ENCODE data around the gene NAGLU.

NAGLU gene

DNA sequence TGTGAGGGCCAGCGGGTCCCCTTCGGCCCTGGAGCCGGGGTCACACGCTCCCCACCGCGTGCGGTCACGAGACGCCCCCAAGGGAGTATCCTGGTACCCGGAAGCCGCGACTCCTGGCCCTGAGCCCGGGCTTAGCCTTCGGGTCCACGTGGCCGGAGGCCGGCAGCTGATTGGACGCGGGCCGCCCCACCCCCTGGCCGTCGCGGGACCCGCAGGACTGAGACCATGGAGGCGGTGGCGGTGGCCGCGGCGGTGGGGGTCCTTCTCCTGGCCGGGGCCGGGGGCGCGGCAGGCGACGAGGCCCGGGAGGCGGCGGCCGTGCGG lies at the start of gene NAGLU:
NAGLU (plus strand) TSS at position 194 of the 324 bp plus-strand sequence; CDS start at position 226, 32 bp downstream.
- peak; percentile 66 for DNase-seq

DNA sequence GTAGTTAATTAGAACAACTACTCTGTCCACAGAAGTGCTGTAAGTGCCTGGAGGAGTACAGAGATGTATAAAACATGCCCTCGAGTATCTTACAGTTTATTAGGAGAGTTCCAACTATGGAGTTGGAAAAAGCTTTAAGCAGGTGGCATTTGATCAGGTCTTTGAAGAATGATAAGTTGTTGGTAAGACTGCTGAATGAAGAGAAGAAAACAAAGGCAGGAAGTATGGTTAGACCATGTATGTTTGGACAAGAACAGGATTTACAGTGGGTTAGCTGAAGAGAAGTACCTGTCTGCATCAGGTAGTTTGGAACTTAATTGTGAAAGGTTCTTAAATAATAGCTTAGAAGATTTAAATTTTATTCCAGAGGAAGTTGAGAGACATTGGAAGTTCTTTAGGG lies 48.0 kb upstream of the NAGLU start:
- DNase-seq, result no peak

DNA sequence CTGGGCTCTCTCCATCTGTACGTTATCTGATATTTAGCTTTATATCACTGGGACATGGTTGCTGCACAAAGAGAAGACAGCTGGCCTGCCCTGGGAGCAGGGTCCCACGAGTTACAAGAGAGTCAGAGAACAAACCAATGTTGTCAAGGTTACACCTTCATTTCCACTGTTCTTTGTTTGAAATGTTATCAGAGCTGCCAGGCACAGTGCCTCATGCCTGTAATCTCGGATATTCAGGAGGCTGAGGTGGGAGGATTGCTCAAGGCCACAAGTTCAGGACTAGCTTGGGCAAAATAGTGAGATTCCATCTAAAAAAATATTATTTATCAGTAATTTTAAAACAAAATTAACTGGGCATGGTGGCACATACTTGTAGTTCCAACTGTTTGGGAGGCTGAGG lies 42.7 kb upstream of the NAGLU start:
- DNase-seq, result no peak

DNA sequence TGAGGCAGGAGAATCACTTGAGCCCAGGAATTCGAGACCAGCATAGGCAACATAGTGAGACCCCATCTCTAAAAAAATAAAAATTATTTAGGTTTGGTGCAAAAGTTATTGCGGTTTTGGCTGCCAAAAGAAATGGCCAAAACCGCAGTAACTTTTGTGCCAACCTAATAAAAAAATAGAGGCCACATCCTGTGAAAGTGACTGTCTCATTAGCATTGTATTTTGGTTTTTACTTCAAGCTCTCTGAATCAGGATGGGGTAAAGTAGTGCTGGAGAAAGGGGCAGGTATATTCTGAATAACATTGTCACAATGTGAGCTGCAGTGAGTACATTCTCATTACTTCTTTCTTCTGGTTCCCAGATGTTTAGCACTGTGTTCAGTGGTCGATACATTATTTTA lies 41.4 kb upstream of the NAGLU start:
- DNase-seq, result no peak

DNA sequence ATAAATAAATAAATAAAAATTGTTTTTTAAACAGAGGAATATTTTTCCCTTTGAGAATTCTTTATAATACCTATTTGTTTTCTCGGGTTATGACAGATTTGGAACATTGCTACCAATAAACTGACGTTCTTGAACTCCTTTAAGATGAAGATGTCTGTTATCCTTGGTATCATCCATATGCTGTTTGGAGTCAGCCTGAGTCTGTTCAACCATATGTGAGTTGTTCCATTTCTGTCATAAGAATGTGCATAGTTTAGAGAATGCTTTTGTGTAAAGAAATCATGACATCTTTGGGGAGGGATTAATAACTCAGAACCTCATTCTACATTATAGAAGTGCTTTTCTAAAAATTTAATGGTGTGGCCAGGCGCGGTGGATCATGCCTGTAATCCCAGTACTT lies 37.2 kb upstream of the NAGLU start:
- DNase-seq, result no peak

DNA sequence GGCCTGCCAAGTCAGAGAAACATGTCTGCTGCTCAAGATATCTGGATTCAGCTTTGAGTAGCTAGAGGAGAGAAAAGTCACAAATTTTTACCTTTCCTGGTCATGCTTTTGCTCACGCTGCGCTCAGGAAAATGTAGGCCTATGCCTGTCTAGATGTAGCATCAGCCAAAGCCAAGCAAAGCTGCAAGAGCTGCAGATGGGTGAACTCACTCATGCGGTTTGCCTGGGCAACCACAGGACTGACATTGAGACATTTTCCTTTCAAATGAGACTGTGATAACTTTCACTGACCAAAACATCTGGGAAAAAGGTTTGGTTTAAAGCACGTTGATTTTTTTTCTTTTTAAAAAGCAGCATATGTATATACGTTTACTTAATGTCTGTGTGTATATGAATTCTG lies 34.0 kb upstream of the NAGLU start:
- no peak for DNase-seq

DNA sequence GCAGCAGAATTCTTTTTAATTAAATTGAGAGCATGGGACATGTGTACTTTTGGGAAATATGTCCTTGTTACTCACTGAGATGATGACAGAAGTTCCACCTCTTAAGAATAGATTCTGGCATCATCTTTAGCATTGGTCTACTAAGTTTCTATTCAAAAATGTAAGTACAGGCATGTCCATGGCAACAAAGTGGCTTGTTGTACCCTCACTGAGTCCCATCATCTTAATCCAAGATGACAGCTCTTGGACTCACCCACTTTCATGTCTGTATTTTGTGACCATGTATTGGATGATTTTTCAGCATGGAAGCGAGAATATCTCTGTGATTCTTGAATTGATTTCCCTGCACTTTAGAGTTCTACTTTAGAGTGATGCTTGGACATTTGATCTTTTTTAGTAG lies 33.1 kb upstream of the NAGLU start:
- no peak for DNase-seq

DNA sequence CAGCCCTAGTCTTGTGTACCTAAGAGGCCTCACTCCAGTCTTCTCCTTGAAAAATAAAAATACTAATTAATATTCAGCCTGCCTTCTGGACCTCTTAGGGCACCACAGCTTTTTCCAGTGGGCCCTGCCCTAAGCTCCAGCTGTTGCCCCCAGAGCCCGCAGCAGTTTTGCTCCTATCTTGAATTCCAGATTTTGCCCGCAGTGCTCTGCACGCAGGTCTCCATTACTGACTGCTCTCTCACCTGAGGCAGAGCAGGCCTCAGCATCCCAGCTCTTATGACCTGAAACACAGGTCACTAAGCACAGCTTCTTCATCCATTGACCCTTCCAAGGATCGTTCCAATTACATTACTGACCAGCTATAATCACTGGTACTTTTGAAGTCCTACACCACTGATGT lies 28.4 kb upstream of the NAGLU start:
- no peak for DNase-seq

DNA sequence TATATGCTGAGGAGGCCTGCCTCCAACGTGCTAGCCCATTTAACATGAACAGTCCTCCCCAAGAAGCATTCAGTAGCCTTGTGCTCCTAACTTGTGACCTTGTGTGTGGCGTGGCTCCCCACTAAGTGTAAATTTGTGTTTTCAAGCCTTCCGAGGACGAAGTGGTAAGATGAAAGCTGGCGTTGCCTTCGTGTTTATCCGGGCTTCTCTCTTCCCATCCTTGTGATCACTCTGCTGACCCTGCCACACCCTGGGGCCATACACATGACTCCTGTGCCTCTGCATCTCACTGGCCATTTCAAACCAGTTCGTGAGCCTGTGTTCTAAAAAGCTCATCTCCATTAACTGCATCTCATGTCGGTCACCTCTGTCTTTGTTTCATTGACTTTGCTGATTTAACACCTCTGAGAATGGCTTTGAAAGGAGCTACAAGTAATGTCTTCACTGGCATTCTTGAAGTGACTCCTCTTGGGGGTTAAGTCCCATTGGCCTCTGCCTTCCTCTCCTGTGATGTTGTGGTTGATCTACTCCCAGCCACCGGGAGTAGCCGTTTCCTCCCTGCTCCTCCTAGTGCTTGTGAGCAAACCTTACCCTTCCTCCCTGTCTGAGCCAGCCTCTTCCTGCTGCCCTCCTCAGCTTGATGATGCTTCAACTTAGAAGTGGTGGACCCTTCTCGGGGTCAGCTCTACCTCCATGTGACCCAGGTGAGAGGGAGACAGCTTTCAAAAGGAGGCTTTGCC lies 27.4 kb upstream of the NAGLU start:
- DNase-seq, result no peak

DNA sequence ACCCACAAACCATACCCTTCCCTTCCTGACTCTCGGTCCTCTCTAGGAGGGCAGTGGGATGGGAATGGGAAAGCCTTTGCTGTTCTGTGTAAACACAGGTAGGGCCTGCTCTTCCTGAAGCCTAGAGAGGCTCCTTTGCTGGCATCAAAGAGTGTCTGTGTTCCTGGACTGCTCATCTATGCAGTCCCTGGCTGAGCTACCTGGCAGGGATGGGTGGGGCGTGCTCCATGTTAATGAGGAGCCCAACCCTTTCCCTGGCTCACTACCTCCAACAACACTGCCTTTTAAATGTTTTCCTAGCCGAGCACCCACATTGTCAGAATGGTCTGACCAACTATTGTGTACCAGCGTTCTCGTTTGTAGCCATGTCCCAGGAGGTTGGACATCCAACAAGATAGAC lies 26.6 kb upstream of the NAGLU start:
- DNase-seq, result no peak

DNA sequence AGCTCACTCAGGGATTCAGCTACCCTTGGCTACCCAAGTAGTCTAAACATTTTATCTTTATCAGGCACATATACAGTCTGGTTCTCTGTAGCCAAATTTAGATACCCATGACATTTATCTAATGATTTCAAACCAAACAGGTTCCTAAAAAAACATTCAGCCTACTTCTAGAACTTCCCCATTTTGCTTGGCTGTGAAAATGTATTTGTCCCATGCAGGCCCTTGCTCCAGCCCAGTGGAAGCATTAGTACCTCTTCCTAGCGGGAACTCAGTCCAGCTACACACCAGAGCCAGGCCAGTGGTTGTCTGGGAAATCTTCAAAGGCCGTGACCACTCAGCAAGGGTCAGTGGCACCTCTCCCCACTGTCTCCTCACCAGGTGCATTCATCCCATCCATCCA lies 26.2 kb upstream of the NAGLU start:
- DNase-seq, result no peak

DNA sequence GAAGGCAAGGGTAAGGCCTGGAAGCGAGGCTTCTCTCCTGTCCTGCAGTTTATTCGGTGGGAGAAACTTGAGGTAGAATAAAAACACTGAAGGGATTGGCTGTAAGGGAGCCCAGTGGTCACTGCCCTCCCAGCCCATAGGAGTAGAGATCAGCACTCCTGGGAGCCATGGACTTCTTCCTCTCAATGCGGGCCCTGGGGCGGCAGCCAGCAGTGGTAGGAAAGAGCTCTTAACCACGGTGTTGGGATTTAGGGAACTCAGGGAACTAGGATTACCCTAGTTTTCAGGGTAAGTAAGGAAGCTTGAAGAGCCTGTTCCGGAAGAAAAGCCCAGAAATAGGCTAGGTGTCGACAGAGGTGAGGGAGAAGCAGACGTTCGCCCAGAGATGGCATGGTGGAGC lies 23.8 kb upstream of the NAGLU start:
- no peak for DNase-seq

DNA sequence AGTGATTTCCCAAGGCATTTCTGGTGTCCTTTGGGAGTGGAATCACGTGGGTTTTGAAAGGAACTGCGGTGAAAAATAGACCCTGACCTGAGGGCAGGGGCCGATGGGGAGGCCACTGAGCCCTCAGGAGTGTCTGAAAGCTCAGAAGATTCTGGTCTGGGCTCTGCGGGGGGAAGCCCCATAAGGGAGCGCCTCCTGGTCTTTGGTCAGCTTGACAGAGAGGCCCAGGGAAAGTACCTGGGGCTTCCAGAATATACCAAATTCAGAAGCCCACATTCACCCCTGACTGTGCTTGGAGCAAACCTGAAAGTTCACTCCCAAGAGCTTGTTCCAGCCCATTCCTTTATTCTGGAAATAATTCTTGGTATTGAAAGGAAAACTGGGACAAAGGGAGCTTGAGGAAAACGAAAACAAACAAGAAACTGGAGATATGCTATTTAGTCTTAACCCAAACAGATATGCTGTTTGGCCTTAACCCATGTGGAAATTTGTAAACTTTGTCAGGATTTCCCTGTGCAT lies 23.2 kb upstream of the NAGLU start:
- DNase-seq, result no peak

DNA sequence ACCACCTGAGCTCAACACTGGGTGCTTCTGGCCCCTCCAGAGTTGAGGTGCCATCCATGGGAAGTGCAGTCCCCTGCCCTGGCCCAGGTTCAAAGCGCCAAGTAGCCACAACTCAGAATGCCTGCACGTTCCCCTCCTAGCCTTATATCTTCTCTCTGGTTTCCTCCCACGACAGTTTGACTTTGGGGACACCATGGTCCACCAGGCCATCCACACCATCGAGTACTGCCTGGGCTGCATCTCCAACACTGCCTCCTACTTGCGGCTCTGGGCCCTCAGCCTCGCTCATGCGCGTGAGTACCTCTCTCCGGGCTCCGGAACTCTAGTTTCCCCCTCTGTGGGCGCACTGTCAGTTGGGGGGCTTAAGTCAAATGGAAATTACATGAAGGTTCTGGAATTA lies 22.4 kb upstream of the NAGLU start:
- DNase-seq, result no peak

DNA sequence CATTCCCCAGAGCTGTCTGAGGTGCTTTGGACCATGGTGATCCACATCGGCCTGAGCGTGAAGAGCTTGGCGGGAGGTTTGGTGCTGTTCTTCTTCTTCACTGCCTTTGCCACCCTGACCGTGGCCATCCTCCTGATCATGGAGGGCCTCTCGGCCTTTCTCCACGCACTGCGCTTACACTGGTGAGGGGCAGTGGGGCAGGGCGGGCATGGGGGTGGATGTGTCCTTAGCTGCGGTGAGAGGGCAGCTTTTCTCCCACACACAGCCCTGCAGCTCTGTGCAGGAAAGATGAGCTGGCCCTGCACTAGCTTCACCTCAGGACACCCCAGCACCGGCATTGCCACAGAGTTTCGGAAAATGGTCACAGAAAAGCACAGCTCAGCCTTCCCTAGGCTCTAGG lies 21.8 kb upstream of the NAGLU start:
- DNase-seq, result no peak

DNA sequence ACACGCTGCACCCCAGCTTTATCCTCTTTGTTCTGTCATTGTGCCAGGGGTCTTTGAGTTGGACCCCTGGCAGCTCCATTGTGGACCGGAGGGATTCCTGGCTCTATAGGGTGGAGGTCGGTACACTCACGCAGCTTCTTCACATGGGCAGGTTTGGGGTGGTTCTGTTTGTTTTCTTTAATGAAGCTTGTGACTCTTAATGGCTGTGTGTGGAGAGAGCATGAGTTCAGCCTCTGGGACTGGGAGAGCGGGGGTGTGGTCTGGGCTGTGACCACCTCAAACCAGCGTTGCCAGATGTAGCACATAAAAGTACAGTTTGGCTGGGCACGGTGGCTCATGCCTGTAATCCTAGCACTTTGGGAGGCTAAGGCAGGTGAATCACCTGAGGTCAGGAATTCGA lies 21.2 kb upstream of the NAGLU start:
- DNase-seq, result no peak

DNA sequence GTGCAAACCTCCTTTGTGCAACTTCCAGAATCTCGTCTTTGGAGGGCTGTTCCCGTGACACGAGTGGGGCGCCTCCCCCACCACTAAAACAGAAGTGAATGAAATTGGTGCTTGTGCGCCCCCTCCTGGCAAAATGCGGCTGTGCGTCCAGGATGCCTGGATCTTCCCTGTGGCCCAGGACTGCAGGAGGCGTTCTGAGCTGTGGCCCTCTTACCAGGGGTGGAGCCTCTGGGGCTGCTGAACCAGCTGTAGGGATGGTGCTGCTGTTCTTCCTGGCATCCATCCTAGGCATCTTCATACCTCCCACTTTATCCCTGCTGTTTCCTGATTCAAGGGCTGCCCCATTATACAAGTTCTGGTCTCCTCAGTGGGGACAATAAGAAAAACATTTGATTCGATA lies 18.5 kb upstream of the NAGLU start:
- DNase-seq, result peak; percentile 73

DNA sequence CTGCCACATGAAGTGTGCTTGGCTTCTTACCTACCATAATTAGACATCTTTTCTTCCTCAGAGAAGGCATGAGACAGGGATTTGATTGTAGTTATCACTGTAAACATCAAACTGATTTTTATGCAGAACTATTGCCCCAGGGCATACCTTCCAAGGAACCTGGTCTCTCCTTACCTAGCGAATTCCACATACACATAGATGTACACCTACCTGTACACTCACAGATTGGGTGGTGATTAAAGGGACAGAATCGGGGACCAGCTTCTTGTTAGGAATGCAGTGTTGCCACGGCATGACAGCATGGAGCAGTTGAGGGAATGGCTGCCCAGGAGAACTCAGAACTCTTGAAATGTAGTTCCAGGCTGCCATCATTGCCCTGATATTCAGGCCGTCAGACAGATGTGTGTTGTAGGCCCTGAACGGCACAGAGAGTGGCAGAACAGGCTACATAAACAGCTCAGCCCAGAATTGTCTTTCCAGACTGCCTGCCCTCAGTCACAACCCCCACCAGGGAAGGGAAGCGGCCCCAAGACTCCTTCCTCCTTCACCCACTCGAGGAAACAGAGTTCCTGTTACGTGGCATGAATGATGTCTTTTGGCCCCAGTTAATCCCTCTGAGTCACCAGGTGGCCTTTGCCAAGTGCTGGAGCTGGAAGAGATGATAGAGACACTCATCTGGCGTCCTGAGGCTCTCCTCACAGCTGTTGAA lies 17.8 kb upstream of the NAGLU start:
- DNase-seq, result peak; percentile 37

DNA sequence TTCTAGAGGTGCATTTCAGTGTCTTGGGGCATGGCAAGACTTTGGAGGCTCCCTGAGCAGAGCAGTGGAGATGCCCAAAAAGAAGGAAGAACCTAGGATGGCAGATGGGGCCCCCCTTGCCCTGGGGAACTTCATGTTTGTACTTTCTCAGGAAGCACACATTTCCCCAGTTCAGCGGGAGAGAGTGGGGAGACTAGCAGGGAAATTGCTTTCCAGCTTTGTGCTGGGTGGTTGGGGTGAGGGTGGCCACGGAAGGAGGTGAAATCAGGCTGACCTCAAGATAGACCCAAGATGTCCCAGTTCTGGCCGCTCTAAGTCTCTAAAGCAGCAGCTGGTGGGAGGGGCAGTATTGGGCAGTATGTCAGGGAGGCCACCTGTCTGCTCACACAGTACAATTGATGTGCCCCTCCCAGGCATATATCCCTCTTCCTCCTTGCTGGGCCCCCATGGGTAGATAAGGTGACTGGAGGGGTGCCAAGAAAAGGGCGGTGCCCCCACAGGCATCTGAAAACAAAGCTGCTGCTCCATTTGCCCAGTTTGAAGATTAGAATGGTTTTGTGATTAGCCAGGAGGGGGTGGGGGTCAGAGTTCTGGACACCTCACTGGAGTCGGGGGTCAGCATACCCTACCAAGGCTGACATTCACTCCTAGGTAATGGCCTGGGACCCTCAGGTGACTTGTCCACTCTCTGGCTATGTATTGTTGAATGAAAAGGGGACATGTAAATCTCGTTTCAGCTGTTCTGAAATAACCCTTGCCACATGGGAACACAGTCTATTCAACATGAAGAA lies 17.1 kb upstream of the NAGLU start:
- no peak for DNase-seq

DNA sequence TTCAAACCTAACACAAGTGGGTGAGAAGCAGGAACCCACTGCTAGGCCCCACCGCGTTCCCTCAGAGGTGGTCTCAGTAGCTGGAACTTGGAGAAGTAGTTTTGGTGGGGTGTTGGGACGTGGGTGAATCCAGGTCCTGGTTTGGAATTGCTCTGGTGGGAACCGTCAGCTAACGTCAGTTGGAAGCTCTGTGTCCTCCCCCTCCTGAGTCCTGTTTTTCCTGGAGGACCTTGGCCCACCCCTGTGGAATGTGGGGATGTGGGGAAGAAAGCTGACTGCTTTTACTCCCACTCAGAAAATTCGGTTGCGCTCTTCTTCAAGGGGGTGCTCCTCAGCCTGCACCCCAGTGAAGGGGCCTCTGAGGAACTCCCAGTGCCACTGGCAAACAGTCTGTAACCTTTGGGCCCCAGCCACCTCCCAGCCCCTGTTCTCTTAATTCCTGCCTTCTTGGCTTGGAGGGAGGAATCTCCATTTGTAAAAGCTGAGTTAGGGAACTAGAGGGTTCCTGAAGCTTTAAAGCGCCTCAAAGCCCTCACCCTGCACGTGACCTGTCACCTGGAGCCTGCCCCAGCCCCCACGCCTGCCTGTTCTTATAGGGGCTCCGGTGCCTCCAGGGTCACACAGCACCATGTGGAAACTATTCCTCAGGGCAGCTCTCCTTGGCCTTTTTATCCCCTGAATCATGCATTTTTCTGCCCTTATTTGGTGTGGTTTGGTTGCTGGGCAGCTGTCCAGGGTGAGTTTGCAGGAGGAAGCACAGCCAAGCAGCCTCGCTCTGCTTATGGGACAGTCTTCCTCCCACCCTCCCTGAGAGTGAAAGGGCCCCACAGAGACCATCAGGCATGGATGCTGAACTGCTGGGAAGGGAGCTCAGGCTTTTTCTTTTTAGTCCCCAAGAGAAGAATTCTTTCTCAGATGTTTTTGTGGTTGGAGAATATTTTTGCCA lies 16.2 kb upstream of the NAGLU start:
- DNase-seq, result no peak

DNA sequence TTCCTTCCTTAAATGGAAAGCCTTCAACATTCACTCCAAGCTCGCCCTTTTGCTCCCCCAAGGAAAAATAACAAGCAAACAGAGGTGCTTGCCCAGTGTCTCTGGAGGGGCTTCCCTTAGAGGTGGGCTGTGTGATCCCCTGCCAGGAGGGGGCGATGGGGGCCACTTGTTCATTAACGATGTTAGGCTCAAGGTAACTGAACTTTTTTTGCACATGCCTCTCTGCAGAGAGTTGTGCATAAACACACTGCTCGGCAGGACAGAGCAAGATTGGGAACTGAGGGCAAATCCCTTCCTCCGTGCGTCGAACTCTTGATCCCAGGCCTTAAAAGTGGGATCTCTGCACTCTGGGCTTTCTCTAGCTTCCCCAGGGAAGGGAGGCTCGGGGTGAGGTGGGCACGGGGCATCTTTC lies 15.5 kb upstream of the NAGLU start:
- DNase-seq, result no peak

DNA sequence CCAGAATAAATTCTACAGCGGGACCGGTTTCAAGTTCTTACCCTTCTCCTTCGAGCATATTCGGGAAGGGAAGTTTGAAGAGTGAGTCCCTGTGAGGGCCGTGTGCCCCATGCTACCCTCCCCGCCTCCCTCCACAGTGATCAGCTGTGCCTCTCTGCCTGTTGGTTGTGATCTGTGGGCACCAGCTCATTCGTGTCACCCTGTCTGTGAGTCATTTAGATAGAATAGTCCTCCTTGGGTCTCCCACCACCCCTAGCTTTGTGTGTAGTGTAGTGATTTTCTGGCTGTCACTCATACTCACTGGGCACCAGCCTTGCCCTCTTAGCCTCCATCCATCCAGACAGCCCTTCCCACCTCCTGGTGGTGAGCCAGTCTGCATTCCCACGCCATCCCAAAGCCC lies 15.0 kb upstream of the NAGLU start:
- no peak for DNase-seq
